Thyroid gland (tissue), 4 donors: ENCODE measurements around the gene SAYSD1. TPM values are rescaled to one million over a fixed set of nuclear protein-coding genes. Genes with fewer than 3 reads are reported as not detected.

Experiments used
- DNase-seq, 2 donors: peaks; one replicate each; pipeline ENCODE4 v3.0.0-alpha.2; 2019
- H3K27ac ChIP-seq, 3 donors: fragments of 200-600 bp; sonication (generic); 1 replicate in 2 of 3; 2 replicates in 1 of 3; pipeline ENCODE4 v1.5.1; 2016 to 2019; ENCODE audit warnings: mild to moderate bottlenecking in 1 of 3, moderate library complexity in 1 of 3
- H3K27me3 ChIP-seq: fragments of 200-600 bp; sonication (generic); one replicate; pipeline ENCODE4 v1.5.1; 2019
- H3K36me3 ChIP-seq, 2 donors: fragments of 200-600 bp; sonication (generic); one replicate each; pipeline ENCODE4 v1.5.1; 2016 to 2019
- H3K4me1 ChIP-seq, 2 donors: fragments of 200-600 bp; sonication (generic); one replicate each; pipeline ENCODE4 v1.5.1; 2017 to 2019
- H3K4me3 ChIP-seq, 3 donors: fragments of 200-600 bp; sonication (generic); replicated peaks in 1 of 3; 1 replicate in 2 of 3; 2 replicates in 1 of 3; pipeline ENCODE4 v1.5.1; 2016; ENCODE audit warnings: mild to moderate bottlenecking in 1 of 3
- H3K9me3 ChIP-seq: fragments of 200-600 bp; sonication (generic); one replicate; pipeline ENCODE4 v1.5.1; 2017
- POLR2A ChIP-seq, 2 donors: fragments of 450-650 bp; IDR thresholded peaks; one replicate each; pipeline ENCODE4 v1.6.1; 2017; ENCODE audit warnings: antibody characterized with exemption in 2 of 2, mild to moderate bottlenecking in 2 of 2, moderate library complexity in 1 of 2
- WGBS, 2 donors: methylation state at CpG; one replicate each; pipeline ENCODE4 v1.1.5; 2017; 5-methylcytosine and 5-hydroxymethylcytosine counted together
- intact Hi-C: fragments of 100-400 bp; cut with DNase I; formaldehyde crosslinking; loops from one replicate; pipeline ENCODE4 v1.15.1; 2023
- total RNA-seq, 4 donors: library from RNA; depleted of rRNA; stranded (reverse); fragments of >200 nt; gene quantifications; one replicate each; pipeline ENCODE4 v1.2.3, GENCODE V29; 2016
- TF ChIP-seq, protein P1 (sequence below), 6 experiments: fragments of 200-600 bp in 3 of 6; fragments of 450-650 bp in 3 of 6; sonication (generic) in 3 of 6; IDR thresholded peaks; one replicate each; pipeline ENCODE4 v1.5.1; 2016 to 2019; ENCODE audit warnings: antibody characterized with exemption in 6 of 6, mild to moderate bottlenecking in 2 of 6, inconsistent platforms in 1 of 6, moderate library complexity in 1 of 6

The SAYSD1 gene
- total RNA-seq, 4 donors from 2014 or later: 22.7 to 36.5 (median 29.2) TPM

DNA sequence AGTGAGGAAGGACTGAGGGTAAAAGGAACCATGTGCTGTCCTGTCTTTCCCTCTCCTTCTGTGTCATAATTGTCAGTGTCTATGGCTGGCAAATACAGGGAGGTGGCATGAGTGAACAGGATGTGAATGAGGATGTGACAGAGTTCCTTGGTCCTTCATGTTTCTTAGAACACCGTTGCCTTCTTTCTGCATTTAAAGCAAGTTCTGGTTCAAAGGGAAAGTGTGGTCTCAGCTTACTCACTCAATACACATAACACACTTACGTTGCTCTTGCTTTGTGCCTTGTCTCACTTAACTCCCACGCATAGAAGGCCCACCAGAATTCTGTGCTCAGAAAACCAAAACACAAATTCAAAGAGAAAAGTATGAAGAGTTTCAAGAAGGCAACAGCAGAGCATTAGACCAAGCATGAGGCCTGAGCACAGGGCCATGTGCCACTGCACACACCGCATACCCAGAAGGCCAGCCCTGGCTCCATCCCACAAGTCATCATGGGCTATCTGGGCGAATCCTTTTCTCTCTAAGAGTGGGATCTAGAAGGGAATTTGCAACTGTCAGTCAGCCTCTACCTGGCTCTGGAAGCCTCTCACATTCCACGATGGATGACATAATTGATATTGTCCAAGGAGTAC lies 38.9 kb upstream of the SAYSD1 start:
- Histone ChIP-seq H3K27me3 (no peaks in the 10 kb centered on the region), H3K4me1 (no peaks in the 10 kb centered on the region), H3K9me3 (no peaks in the 10 kb centered on the region), H3K27ac (no peak overlapping the region), H3K4me3 (no peak overlapping the region), H3K36me3 (no peaks in the 10 kb centered on the region)
- no peak for TF ChIP-seq POLR2A (IDR thresholded peaks at IDR 0.05)
- TF ChIP-seq, protein P1, sequence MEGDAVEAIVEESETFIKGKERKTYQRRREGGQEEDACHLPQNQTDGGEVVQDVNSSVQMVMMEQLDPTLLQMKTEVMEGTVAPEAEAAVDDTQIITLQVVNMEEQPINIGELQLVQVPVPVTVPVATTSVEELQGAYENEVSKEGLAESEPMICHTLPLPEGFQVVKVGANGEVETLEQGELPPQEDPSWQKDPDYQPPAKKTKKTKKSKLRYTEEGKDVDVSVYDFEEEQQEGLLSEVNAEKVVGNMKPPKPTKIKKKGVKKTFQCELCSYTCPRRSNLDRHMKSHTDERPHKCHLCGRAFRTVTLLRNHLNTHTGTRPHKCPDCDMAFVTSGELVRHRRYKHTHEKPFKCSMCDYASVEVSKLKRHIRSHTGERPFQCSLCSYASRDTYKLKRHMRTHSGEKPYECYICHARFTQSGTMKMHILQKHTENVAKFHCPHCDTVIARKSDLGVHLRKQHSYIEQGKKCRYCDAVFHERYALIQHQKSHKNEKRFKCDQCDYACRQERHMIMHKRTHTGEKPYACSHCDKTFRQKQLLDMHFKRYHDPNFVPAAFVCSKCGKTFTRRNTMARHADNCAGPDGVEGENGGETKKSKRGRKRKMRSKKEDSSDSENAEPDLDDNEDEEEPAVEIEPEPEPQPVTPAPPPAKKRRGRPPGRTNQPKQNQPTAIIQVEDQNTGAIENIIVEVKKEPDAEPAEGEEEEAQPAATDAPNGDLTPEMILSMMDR (IDR thresholded peaks at IDR 0.05): no peak
- WGBS, 2 donors: 89% methylated on average over 6 of the region's 6 CpGs
- DNase-seq: no peak
- intact Hi-C loops: no loop called here

DNA sequence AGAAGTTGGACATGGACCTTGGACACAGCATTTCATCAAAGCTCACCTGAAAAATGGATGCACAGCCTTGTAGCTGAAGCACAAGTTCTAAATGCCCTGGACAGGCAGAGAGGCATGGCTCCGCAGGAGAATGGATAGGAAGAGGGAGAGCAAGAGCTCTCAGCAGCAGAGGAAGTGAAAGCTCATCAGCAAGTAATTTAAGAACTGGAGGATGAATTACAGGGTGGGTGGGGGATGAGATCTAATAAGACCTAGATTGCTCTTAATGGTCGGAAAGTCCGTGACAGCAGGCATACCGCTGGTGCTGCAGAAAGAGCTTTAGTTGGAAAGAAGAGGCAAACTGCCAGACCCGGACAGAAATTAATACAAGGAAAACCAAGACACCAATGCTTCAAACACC lies 37.3 kb upstream of the SAYSD1 start:
- WGBS, 2 donors: 69 to 72% methylated on average over 5 of the region's 5 CpGs

DNA sequence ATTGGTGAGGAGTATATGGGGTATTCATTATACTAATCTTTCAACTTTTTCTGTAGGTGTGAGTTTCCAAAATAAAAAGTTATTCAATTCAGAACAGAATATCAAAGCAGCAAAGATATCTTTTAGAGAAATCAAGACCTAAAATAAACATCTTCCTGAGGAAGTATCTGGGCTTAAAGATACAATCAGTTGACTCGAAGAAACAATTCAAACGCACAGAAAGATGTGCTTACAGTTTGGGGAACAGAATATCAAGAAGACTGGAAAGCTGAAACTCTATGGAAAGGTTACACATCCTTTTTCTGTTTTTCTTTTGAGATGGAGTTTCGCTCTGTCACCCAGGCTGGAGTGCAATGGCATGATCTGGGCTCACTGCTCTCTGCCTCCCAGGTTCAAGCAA lies 36.2 kb upstream of the SAYSD1 start:
- 47 to 59% methylated on average over 3 of the region's 3 CpGs for WGBS, 2 donors

More for the DNA sequence above, 37.3 kb upstream of the SAYSD1 start:
- TF ChIP-seq POLR2A (IDR thresholded peaks at IDR 0.05): no peak
- Histone ChIP-seq H3K4me1 (no peaks in the 10 kb centered on the region), H3K27ac (no peak overlapping the region), H3K36me3 (no peaks in the 10 kb centered on the region), H3K4me3 (no peak overlapping the region), H3K9me3 (no peaks in the 10 kb centered on the region), H3K27me3 (no peaks in the 10 kb centered on the region)
- intact Hi-C loops: no loop called here
- no peak for DNase-seq

DNA sequence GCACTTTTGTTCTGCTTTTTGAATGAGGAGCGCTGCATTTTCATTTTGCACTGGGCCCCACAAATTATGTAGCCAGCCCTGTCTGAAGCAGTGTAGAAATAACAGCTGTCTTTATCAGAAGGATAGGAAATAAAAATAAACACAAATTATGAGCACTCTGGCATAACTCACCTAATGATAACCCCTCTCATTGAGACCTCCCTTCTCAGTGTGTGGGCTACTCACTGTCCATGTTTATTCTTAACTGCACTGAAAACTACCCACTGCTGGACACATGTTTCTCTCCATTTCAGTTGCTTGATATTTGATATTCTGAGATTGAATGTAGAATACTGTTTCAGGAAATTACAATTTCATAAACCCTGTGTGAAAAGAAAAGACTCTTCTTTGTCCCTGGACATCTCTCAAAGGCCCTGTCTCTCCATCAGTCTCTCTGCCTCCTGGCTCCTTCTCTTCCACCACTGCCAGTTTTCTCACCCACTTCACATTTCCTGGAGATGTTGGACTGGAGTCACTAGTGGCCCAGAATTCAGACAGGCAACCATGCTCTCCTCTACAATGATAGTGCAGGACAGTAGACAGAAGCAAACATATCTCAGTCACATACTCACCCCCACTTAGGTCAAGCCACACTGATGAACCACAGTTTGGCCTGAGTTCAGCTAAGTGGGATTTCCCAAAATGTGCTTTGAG lies 29.6 kb upstream of the SAYSD1 start:
- TF ChIP-seq, protein P1 (IDR thresholded peaks at IDR 0.05): no peak
- no peak for TF ChIP-seq POLR2A (IDR thresholded peaks at IDR 0.05)
- WGBS, 2 donors: 81 to 89% methylated on average over 1 of the region's 1 CpG
- Histone ChIP-seq H3K4me1 (no peaks in the 10 kb centered on the region), H3K9me3 (no peaks in the 10 kb centered on the region), H3K36me3 (no peaks in the 10 kb centered on the region), H3K27me3 (no peaks in the 10 kb centered on the region), H3K4me3 (no peak overlapping the region), H3K27ac (no peak overlapping the region)
- intact Hi-C loops: no loop called here
- DNase-seq: no peak

More for the DNA sequence above, 36.2 kb upstream of the SAYSD1 start:
- no peaks in the 10 kb centered on the region for H3K27me3 ChIP-seq
- H3K27ac ChIP-seq: no peak overlapping the region
- H3K9me3 ChIP-seq: no peaks in the 10 kb centered on the region
- DNase-seq: no peak
- H3K36me3 ChIP-seq: no peaks in the 10 kb centered on the region
- no peak overlapping the region for H3K4me3 ChIP-seq
- H3K4me1 ChIP-seq: no peaks in the 10 kb centered on the region
- TF ChIP-seq, protein P1 (IDR thresholded peaks at IDR 0.05): no peak
- TF ChIP-seq POLR2A (IDR thresholded peaks at IDR 0.05): no peak
- intact Hi-C loops: no loop called here

DNA sequence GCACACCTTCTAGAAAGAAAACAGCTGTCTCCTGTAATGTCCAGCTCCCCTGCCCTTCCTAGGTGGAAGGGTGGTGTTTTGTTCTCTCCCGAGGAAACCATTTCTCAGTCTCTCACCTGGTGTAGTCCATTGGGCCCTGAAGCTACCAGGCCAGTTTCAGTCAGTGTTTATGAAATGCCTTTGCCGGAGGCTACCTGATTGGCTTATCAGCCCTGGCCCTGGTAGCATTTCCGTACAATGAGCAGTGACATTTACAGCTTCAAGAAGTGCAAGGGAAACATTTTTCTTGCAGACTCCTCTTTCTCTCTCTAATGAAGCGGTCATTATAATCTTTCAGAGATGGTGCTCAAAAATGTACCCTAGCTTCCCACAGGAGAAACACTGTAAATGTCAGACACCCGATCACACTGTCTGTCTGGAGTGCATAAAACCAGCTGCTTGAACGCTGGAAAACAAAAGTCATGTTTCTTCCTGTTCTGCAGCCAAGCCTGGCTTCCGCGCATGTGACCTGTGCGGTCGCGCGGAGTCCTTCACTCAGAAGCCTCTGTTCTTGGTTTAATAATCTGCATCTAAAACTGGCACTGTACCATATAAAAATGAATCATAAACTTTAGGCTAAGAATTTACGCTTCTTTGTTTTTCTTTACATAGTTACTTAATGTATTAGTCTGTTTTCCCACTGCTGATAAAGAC lies 28.4 kb upstream of the SAYSD1 start:
- Histone ChIP-seq H3K9me3 (no peaks in the 10 kb centered on the region), H3K4me1 (no peaks in the 10 kb centered on the region), H3K27ac (no peak overlapping the region), H3K27me3 (no peaks in the 10 kb centered on the region), H3K36me3 (no peaks in the 10 kb centered on the region), H3K4me3 (no peak overlapping the region)
- TF ChIP-seq POLR2A (IDR thresholded peaks at IDR 0.05): no peak
- TF ChIP-seq, protein P1 (IDR thresholded peaks at IDR 0.05): no peak
- DNase-seq: no peak
- intact Hi-C loops: no loop called here
- WGBS, 2 donors: 61 to 76% methylated on average over 13 of the region's 13 CpGs
